HepG2 (cell line): ENCODE data around the gene ALMS1. TPM values are rescaled to one million over a fixed set of nuclear protein-coding genes. Genes with fewer than 3 reads are reported as not detected.

Experiments used
- ATAC-seq: fragments of 200-7000 bp; cut with Tn5 transposase; 3 replicates; pipeline ENCODE4 v1.9.1; 2020; ENCODE audit warnings: mild to moderate bottlenecking, moderate library complexity
- BruUV-seq: library from RNA; stranded (reverse); fragments of 400-500 nt; replicated peaks from 2 replicates; lab custom pipeline; 2021; lab: Mats Ljungman, UMichigan
- CTCF ChIA-PET: fragments of 300-600 bp; formaldehyde crosslinking; extraction: SDS; loops from one replicate; lab custom pipeline; 2021; ENCODE audit warnings: low total read pairs, inconsistent platforms, low intra/inter-chr PET ratio; lab: Yijun Ruan, JAX
- POLR2A ChIA-PET: fragments of 350-600 bp; sonication (Branson Sonifier 250); formaldehyde crosslinking; loops from one replicate; lab custom pipeline; 2020; ENCODE audit warnings: antibody characterized with exemption, inconsistent platforms; lab: Yijun Ruan, JAX
- DNase-seq: peaks from one replicate; pipeline ENCODE4 v3.0.0-alpha.2; 2015; ENCODE audit warnings: low spot score
- FAIRE-seq: peaks from 3 replicates; lab custom pipeline; 2011; peaks lifted over from hg19 to GRCh38; lab: Jason Lieb, UNC
- H2AFZ ChIP-seq: one replicate; pipeline ENCODE4 v1.6.1; 2011; ENCODE audit warnings: low read length, inconsistent platforms
- H3K27ac ChIP-seq: fragments of 300-600 bp; 3 replicates; pipeline ENCODE4 v1.8.0; 2011; ENCODE audit warnings: mixed run types, mild to moderate bottlenecking, mixed read lengths, low read length, inconsistent platforms; ENCODE audit not compliant: insufficient read depth; ENCODE audit errors: extremely low read length
- H3K27me3 ChIP-seq, 2 experiments: fragments of 200-600 bp in 1 of 2; 2 replicates in 1 of 2; 3 replicates in 1 of 2; pipeline versions ENCODE4 v1.6.0 to v1.8.0; 2011; ENCODE audit warnings: low read length in 2 of 2, mild to moderate bottlenecking in 2 of 2, moderate library complexity in 2 of 2, inconsistent platforms in 1 of 2; ENCODE audit not compliant: insufficient read depth in 2 of 2, control insufficient read depth in 1 of 2
- H3K36me3 ChIP-seq, 2 experiments: fragments of 200-600 bp in 1 of 2; replicated peaks in 1 of 2; 2 replicates in 1 of 2; 3 replicates in 1 of 2; pipeline versions ENCODE4 v1.5.1 to v1.8.0; 2011; ENCODE audit warnings: low read length in 2 of 2, inconsistent platforms in 1 of 2; ENCODE audit not compliant: insufficient read depth in 2 of 2, control insufficient read depth in 1 of 2
- H3K4me1 ChIP-seq: 2 replicates; pipeline ENCODE4 v1.5.1; 2012; ENCODE audit warnings: low read length, inconsistent platforms; ENCODE audit not compliant: insufficient read depth
- H3K4me2 ChIP-seq: 2 replicates; pipeline ENCODE4 v1.6.0; 2011; ENCODE audit warnings: low read depth, low read length, inconsistent platforms
- H3K4me3 ChIP-seq, 3 experiments: fragments of 200-600 bp in 1 of 3; sonication (generic), shearing (Covaris generic) in 1 of 3; replicated peaks in 1 of 3; 2 replicates each; pipeline ENCODE4 v1.5.1; 2011 to 2016; ENCODE audit warnings: low read length in 3 of 3, inconsistent platforms in 2 of 3, low read depth in 2 of 3, mild to moderate bottlenecking in 2 of 3, control low read depth in 1 of 3, mixed read lengths in 1 of 3; ENCODE audit not compliant: insufficient read depth in 1 of 3
- H3K79me2 ChIP-seq: one replicate; pipeline ENCODE4 v1.6.1; 2011; ENCODE audit warnings: low read length, inconsistent platforms; ENCODE audit not compliant: insufficient read depth
- H3K9ac ChIP-seq: 2 replicates; pipeline ENCODE4 v1.6.0; 2011; ENCODE audit warnings: mild to moderate bottlenecking, low read depth, low read length, inconsistent platforms; ENCODE audit not compliant: insufficient read depth
- H3K9me3 ChIP-seq: 2 replicates; pipeline ENCODE4 v1.5.1; 2012; ENCODE audit warnings: mild to moderate bottlenecking, low read length
- H4K20me1 ChIP-seq: 2 replicates; pipeline ENCODE4 v1.6.0; 2011; ENCODE audit warnings: inconsistent platforms, mild to moderate bottlenecking, low read length, moderate library complexity; ENCODE audit not compliant: insufficient read depth
- BRCA1 ChIP-seq: sonication (generic); formaldehyde crosslinking; IDR thresholded peaks from 2 replicates; pipeline ENCODE4 v1.4.0; 2020; ENCODE audit warnings: missing genetic modification reagents
- ELK4 ChIP-seq: sonication (generic); formaldehyde crosslinking; IDR thresholded peaks from 2 replicates; pipeline ENCODE4 v1.9.0; 2021; ENCODE audit warnings: missing genetic modification reagents, borderline replicate concordance
- HDAC2 ChIP-seq: sonication (generic); formaldehyde crosslinking; IDR thresholded peaks from 2 replicates; pipeline ENCODE4 v1.4.0; 2020; ENCODE audit warnings: missing genetic modification reagents
- HOMEZ ChIP-seq: IDR thresholded peaks from 2 replicates; pipeline ENCODE4 v1.6.1; 2016; ENCODE audit warnings: low read depth
- MEF2D ChIP-seq: sonication (generic); formaldehyde crosslinking; IDR thresholded peaks from 2 replicates; pipeline ENCODE4 v1.5.1; 2020; ENCODE audit warnings: mild to moderate bottlenecking, missing genetic modification reagents
- TEAD3 ChIP-seq: optimal IDR thresholded peaks from 2 replicates; pipeline ENCODE3; 2016; ENCODE audit warnings: borderline replicate concordance
- TP53 ChIP-seq: sonication (generic); formaldehyde crosslinking; conservative IDR thresholded peaks from 2 replicates; pipeline ENCODE4 v1.4.0; 2020; ENCODE audit warnings: missing genetic modification reagents
- ZC3H4 ChIP-seq: sonication (generic); formaldehyde crosslinking; IDR thresholded peaks from 2 replicates; pipeline ENCODE4 v1.4.0; 2020; ENCODE audit warnings: missing genetic modification reagents, borderline replicate concordance
- ZFP82 ChIP-seq: sonication (generic); formaldehyde crosslinking; IDR thresholded peaks from 2 replicates; pipeline ENCODE4 v1.5.1; 2020; ENCODE audit warnings: mild to moderate bottlenecking, missing genetic modification reagents, borderline replicate concordance
- ZNF143 ChIP-seq: sonication (generic); formaldehyde crosslinking; IDR thresholded peaks from 2 replicates; pipeline ENCODE4 v1.4.0; 2020; ENCODE audit warnings: missing genetic modification reagents
- WGBS: methylation state at CpG from one replicate; pipeline ENCODE4 v1.1.6; 2017; ENCODE audit warnings: low lambda C conversion rate; 5-methylcytosine and 5-hydroxymethylcytosine counted together
- in situ Hi-C: cut with HindIII; loops from 2 replicates; pipeline ENCODE4 v1.10.0; 2017; ENCODE audit warnings: low pct_unique_long_range_greater_than_20kb; ENCODE audit not compliant: extremely low pct_ligation_motif_present
- intact Hi-C: fragments of 100-400 bp; cut with micrococcal nuclease; formaldehyde crosslinking; loops from one replicate; pipeline ENCODE4 v1.10.0; 2022; ENCODE audit not compliant: unreplicated experiment
- polyA plus RNA-seq, 8 experiments: library from polyadenylated mRNA; depleted of rRNA in 3 of 8; stranded (reverse) in 7 of 8; unstranded in 1 of 8; fragments of >200 nt; fragmentation: Illumina TruSeq in 4 of 8; extraction: Trizol in 4 of 8; gene quantifications; 2 replicates each; pipeline versions ENCODE4 v1.2.1 to v1.2.3, GENCODE V29; 2011 to 2016; ENCODE audit warnings: low read depth in 4 of 8, missing spikeins in 1 of 8, mixed read lengths in 1 of 8; ENCODE audit not compliant: insufficient read depth in 1 of 8
- total RNA-seq, 5 experiments: library from RNA; depleted of rRNA; stranded (reverse); fragments of >200 nt; fragmentation: Illumina TruSeq; extraction: Trizol; gene quantifications; 2 replicates each; pipeline ENCODE4 v1.2.3, GENCODE V29; 2016; ENCODE audit warnings: low read depth in 1 of 5
- TF ChIP-seq, protein P1 (sequence below): sonication (generic); formaldehyde crosslinking; IDR thresholded peaks from 2 replicates; pipeline ENCODE4 v1.4.0; 2020; ENCODE audit warnings: missing genetic modification reagents
- TF ChIP-seq, protein P2 (sequence below): sonication (generic); formaldehyde crosslinking; IDR thresholded peaks from 2 replicates; pipeline ENCODE4 v1.8.1; 2023; ENCODE audit warnings: missing genetic modification reagents, inconsistent platforms, borderline replicate concordance

The ALMS1 gene
- total and polyA plus RNA-seq, 2 of the 13 experiments (the other 11 are each of a cell fraction or from before 2014, with no cell fraction given) = 12.9 to 21.2 TPM

DNA sequence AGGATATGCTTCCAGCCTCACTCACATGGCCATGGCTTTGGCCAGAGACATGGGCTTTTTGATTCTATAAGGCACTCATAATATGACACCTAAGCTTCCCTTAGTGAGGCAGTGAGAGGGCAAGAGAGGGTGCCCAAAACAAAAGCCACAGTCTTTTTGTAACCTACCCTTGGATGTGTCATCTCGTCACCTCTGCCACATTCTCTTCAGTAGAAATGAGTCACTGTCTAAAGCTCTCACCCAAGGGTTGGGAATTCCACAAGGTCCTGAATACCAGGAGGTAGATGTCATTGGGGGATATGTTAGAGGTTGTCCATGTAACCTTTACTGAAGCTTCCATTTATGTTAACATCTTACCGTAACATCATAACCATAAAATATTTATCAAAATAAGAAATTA, 108.4 kb downstream of the ALMS1 start:
- Histone ChIP-seq H3K36me3 (peaks cover 4 to 24% of the 10 kb centered on the region in 2 experiments; a peak in 4 of 5 replicates), H3K4me1 (no peaks in the 10 kb centered on the region), H3K4me3 (no peak overlapping the region), H3K79me2 (no peaks in the 10 kb centered on the region), H3K4me2 (no peak overlapping the region), H3K27ac (no peak overlapping the region), H4K20me1 (no peaks in the 10 kb centered on the region), H2AFZ (no peak overlapping the region), H3K9me3 (no peaks in the 10 kb centered on the region), H3K9ac (no peak overlapping the region), H3K27me3 (no peaks in the 10 kb centered on the region)
- peak; percentile 59 for DNase-seq
- ChIA-PET POLR2A (no interaction called here), CTCF (no interaction called here)
- TF ChIP-seq HDAC2 (no peak), ZNF143 (CRISPR knock-in tag) (no peak), ZFP82 (CRISPR knock-in tag) (no peak), ZC3H4 (CRISPR knock-in tag) (no peak), ELK4 (CRISPR knock-in tag) (no peak), BRCA1 (CRISPR knock-in tag) (no peak), TEAD3 (CRISPR knock-in tag) (peak; percentile 11), MEF2D (no peak), TP53 (no peak), HOMEZ (CRISPR knock-in tag) (peak; percentile 78; the same call in 1 of the 2 replicates)
- TF ChIP-seq, protein P1, sequence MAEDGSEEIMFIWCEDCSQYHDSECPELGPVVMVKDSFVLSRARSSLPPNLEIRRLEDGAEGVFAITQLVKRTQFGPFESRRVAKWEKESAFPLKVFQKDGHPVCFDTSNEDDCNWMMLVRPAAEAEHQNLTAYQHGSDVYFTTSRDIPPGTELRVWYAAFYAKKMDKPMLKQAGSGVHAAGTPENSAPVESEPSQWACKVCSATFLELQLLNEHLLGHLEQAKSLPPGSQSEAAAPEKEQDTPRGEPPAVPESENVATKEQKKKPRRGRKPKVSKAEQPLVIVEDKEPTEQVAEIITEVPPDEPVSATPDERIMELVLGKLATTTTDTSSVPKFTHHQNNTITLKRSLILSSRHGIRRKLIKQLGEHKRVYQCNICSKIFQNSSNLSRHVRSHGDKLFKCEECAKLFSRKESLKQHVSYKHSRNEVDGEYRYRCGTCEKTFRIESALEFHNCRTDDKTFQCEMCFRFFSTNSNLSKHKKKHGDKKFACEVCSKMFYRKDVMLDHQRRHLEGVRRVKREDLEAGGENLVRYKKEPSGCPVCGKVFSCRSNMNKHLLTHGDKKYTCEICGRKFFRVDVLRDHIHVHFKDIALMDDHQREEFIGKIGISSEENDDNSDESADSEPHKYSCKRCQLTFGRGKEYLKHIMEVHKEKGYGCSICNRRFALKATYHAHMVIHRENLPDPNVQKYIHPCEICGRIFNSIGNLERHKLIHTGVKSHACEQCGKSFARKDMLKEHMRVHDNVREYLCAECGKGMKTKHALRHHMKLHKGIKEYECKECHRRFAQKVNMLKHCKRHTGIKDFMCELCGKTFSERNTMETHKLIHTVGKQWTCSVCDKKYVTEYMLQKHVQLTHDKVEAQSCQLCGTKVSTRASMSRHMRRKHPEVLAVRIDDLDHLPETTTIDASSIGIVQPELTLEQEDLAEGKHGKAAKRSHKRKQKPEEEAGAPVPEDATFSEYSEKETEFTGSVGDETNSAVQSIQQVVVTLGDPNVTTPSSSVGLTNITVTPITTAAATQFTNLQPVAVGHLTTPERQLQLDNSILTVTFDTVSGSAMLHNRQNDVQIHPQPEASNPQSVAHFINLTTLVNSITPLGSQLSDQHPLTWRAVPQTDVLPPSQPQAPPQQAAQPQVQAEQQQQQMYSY (CRISPR knock-in tag) = no peak
- TF ChIP-seq, protein P2, sequence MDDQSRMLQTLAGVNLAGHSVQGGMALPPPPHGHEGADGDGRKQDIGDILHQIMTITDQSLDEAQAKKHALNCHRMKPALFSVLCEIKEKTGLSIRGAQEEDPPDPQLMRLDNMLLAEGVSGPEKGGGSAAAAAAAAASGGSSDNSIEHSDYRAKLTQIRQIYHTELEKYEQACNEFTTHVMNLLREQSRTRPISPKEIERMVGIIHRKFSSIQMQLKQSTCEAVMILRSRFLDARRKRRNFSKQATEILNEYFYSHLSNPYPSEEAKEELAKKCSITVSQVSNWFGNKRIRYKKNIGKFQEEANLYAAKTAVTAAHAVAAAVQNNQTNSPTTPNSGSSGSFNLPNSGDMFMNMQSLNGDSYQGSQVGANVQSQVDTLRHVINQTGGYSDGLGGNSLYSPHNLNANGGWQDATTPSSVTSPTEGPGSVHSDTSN (CRISPR knock-in tag) = no peak
- in situ Hi-C loops (no loop called here), intact Hi-C loops (no loop called here)
- no TSS peak for BruUV-seq
- 95% methylated on average over 2 of the region's 2 CpGs for WGBS
- FAIRE-seq = no peak
- ATAC-seq = peak; percentile 54; the same call in 2 of the 3 replicates
